C4-2B (cell line): Measurements from ENCODE around the gene GPR82.

Source experiments
- CTCF ChIP-seq: fragments of 450-650 bp; conservative IDR thresholded peaks from 2 replicates; pipeline ENCODE4 v1.5.1; 2017; ENCODE audit warnings: mild to moderate bottlenecking
- ZFX ChIP-seq: fragments of 450-650 bp; IDR thresholded peaks from 2 replicates; pipeline ENCODE4 v1.6.1; 2017

DNA sequence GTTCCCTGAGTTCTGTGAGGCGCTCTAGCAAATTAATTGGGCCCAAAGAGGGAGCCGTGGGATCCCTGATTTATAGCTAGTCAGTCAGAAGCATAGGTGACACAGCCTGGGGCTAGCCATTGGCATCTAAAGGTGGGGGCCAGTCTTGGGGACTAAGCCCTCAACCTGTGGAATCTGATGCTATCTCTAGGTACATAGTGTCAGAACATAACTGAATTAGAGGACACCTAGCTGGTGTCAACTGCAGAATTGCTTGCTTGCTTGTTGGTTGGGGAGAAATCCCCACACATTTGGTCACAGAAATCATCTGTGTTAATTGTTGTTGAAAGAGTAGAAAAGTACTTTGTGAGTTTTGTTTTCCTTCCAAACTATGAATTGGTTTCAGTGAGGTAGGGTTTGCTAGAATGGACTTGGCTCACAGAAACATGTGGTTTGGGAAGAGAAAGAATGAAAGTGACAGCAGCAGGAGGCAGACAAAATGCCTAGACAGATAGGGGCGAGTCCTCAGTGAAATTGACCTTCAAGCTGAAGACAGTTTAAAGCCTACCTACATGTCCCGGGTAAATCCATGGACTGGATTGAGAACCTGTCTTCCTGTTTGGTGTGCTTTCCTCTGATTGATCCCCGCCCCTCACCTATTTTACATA is 12.8 kb upstream of the GPR82 start:
- TF ChIP-seq CTCF, result no peak
- TF ChIP-seq ZFX, result no peak
